Stimulated activated CD8-positive, alpha-beta memory T cell treated with anti-CD3 and anti-CD28 coated beads, Interleukin-2, amount 100 ng/mL, for 48 hours (primary cell): ENCODE measurements around the gene FNTB.
"Not testable (repeated sequence)": the region's sequence is repeated elsewhere in the genome, so short reads cannot be mapped to it uniquely, and the experiment has no call there.

Experiments used
- DNase-seq, 2 donors: peaks; one replicate each; pipeline ENCODE4 v3.0.0-alpha.2; 2020; ENCODE audit warnings: low read depth in 2 of 2

FNTB gene

DNA sequence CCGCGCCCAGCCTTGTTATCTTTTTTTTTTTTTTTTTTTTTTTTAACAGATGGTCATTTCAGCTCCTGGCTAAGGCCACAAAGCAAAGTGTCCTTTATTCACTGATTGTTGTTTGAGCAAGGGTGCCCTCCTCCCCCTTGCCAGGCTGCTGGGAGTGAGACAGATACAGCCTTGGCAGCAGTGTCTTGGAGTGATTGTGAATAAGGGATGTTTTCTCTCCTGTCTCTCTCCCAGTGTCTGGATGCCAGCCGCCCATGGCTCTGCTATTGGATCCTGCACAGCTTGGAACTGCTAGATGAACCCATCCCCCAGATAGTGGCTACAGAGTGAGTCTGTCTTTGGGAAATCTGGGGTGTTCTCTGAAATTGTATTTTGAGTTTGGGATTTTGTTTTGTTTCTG is 28.7 kb downstream of the FNTB start:
- no peak for DNase-seq

DNA sequence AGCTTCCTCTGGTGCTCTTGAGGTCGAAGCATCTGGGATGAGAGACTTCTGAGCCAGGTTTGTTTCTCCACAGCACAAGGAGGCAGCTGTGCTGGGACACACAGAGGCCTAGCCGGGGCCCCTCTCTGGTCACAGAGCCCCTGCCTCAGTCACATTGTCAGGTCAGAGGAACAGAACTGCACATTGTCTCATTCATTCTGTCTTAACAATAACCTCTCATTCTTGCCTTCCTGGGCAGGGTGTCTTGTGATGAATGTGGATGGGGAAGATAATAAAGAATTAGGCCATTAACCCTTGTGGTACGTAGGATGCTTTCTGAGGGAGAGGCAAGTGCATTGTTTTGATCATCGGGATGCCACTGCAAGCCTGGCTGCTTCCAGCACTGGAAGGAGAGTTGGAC is 29.8 kb downstream of the FNTB start:
- DNase-seq: no peak

DNA sequence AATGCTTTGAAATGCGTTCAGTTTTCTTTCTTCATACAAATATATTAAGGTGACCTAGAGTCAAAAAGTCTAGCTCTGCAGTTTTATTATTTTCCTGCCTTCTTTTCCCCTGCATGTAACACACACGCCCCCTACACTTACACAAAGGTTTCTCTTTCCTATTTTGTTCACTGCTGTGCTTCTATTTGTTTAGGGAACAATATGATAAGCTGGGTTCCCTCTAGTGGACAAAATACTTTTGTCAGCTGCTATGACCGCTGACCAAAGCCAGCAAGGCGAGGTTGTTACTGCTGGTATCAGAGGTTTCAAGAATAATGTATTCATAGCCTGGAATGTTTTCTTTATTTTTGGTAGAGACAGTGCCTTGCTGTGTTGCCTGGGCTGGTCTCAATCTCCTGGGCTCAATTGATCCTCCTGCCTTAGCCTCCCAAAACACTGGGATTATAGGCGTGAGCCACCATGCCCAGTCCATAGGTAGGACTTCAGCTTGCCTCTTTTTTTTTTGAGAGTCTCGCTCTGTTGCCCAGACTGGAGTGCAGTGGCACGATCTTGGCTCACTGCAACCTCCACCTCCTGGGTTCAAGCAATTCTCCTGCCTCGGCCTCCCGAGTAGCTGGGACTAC is 33.4 kb downstream of the FNTB start:
- no peak for DNase-seq

DNA sequence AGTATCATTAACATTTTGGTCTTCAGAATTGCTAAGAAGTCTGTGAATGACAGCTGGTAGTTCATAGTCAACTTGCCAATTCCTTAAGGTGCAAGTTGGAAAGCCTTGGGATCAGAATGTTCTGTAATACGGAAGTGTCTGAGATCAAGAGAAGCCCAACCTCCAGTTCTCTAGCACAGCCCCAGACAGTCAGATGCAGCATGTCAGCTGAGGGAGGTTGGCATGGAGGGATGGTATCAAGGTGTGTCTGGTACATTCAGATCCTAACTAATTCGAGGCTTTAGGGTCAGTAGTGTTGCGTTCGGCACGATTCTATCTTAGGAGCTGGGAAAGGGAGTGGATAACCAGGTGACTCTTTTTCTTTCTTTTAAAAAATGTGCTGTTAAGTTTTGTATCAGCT is 38.3 kb downstream of the FNTB start:
- DNase-seq: no peak

DNA sequence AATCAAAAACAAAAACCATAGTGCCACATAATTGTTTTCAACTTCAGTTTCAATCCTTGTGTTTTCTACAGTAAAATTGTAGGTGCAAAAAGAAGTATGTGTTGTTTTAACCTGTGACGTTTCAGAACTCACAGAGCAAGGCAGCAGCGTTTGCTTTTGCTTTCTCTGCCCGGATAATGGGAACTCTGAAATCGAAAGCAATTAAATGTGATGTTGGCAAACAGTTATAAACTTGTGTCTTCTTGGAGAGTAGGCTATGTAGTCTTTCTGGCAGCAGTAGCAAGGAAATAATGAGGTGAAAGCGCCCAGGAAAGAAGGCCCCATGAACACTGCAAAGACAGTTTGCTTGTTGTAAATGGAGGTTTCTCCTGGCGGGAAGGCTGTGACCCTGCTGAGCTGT is 39.1 kb downstream of the FNTB start:
- no peak for DNase-seq

DNA sequence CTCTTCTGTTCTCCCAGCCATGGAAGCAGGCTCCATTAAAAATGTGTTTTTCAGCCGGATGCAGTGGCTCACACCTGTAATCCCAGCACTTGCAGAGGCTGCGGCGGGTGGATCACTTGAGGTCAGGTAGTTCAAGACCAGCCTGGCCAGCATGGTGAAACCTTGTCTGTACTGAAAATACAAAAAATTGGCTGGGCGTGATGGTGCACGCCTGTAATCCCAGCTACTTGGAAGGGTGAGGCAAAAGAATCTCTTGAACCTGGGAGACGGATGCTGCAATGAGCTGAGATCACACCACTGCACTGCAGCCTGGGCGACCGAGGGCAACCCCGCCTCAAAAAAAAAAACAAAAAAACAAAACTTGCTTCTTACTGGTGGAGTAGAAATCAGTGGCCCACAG is 39.8 kb downstream of the FNTB start:
- DNase-seq: no peak

DNA sequence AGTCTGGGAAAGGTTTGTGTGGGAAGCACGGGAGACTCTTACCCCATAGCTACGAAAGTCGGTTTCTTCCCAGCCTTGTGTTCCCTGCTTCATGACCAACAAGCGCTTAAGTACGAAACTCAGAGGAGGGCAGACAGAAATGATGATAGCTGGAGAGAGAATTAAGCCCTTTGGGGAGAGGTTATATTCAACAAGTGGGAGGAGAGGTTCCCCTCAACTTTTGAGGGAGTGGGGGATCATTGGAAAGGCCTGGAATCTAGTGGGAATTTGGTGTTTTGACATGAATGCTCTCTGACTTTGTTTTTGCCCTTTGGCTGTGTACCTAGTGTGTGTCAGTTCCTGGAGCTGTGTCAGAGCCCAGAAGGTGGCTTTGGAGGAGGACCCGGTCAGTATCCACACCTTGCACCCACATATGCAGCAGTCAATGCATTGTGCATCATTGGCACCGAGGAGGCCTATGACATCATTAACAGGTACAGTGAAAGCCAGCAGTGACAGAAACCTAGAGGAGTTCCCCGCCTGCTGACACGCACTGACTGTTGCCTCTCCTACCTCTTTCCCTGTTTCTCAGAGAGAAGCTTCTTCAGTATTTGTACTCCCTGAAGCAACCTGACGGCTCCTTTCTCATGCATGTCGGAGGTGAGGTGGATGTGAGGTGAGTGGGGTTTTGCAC is 40.6 kb downstream of the FNTB start:
- DNase-seq: no peak

DNA sequence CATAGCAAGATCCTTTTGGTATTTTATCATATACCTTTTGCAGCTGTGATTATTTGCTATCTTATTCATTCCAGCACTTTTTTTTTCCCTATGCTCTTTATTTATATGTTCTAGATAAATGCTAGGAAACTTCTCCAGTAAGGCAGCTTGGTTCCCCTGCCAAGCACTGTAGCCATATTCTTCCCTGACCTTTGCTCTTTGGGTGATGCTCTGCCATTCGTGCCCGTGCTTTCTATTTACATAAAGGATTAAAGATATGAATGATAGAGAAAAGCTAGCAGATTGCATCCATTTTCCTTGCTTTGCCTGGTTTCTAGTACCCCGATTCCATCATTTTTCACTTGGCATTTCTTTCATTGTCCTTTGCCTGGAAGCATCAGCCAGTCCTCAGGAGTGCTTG is 42.2 kb downstream of the FNTB start:
- no peak for DNase-seq

DNA sequence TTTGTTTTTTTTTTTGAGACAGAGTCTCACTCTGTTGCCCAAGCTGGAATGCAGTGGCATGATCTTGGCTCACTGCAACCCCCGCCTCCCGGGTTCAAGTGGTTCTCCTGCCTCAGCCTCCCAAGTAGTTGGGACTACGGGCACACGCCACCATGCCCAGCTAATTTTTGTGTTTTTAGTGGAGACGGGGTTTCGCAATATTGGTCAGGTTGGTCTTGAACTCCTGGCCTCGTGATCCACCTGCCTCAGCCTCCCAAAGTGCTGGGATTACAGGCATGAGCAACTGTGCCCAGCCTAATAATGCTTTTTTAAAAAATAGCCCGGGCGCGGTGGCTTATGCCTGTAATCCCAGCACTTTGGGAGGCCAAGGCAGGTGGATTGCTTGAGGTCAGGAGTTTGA is 44.6 kb downstream of the FNTB start:
- not testable (repeated sequence) for DNase-seq

DNA sequence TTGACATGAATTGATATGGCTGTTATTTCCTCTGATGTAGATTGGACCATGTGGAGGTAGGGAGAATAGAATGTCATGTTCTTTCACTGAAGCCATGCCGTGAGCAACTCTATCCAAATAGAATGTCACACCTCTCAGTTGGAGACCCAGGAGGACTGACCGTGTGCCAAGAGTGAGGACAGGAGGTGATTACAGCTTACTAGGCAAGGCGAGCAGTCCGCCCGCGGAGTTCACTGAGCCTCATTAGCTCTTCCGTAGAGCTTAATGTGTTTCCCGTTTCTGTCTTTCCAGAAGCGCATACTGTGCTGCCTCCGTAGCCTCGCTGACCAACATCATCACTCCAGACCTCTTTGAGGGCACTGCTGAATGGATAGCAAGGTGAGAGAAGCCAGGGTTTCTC is 45.6 kb downstream of the FNTB start:
- DNase-seq: no peak

DNA sequence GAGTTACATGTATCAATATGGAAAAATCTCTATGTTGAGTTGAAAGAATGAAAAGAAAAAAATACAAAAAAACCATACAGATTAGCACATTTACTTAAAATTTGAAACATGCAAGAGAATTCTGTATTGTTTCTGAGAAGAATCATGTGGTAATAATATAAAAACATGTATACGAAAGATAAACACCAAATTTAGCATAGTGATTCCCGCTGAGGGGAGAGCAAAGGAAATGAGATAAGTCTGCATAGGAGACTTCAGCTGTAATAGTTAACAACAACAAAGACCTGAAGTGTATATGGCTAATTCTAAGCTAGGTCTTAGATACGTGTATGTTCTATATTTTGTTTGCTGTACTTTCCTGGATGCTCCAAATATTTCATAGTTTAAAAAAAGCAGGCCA is 46.5 kb downstream of the FNTB start:
- DNase-seq: no peak

DNA sequence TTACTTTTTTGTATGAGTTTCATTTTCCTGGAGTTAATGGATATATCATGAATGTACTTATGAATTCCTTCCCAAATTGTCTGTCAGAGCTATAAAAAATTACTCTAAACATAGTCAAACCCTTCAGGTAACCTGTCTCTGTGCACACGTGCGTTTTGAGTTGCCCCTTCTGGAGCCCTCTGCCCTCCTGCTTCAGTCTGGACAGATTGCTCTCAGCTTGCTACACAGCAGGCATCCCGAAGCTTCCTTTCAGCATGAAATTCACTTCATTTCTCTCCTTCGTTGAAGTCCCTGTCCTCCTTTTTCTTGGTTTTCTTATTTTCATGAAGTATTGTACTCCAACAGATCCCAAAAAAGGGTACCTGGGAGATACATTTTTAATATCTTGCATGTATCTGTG is 47.3 kb downstream of the FNTB start:
- no peak for DNase-seq

DNA sequence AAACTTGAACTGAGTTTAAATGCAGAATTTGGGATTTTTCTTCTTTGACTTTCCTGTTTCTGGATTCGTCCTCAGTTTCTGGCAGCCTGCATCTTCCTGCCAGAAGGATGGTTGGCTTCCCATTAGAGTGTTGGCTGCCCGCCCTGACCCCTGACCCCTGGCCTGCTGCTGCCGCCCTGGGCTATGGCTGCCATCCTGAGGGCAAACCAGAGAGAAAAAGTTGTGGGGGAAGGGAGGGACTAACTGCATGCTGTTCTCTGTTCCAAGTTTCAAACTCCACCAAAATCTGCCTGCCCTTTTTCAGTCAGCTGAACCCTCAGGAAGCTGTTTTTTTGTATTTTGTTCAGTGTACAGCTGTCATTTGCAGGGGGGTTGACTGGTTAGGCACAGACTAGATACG is 48.4 kb downstream of the FNTB start:
- no peak for DNase-seq

DNA sequence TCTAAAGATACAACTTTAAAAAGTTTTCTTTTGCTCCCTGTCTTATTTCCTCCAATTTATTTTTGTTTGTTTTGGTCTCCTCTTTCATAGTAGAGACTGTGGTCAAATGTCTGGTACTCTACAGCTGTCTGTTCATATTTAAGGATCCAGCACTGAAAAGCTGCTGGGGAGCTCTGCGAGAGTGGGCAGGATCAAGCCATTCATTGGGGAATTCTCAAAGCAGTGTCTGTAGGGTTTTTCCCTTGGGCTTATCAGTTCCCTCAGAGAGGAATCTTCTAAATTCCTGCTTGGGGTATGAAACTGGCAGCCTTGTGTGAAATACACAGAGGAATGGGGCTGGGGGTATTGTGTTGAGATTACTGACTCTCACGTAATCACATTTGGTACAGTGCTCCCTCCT is 52.3 kb downstream of the FNTB start:
- DNase-seq: no peak

DNA sequence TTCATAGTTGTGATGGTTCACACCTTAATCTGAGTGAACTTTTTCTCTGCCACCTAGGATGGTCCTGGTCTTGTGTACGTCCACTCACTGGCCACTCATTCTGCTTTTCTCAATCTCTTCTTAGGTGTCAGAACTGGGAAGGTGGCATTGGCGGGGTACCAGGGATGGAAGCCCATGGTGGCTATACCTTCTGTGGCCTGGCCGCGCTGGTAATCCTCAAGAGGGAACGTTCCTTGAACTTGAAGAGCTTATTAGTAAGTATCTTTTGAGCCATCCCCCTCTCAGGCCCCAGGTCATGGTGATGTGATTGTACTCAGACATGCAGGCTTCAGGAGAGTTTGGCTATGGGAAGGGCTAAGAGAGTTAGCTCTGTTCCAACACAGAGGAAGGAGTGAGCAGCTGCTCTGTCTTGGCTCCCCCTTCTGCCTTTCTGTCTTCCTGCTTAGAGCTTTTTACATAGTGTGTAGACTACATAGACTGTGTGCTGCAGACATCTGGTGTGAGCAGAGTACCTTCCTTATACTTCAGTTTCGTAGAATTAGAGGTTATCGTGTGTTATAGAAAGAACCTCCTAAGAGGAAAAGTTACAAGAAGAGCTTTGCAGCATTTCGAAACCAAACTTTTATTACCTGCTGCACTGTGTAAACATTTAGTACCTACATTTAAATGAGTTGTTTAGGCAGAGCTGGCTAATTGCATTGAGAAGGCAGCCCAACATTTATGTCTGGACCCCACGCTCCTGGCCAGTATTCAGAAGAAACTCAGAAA is 54.2 kb downstream of the FNTB start:
- no peak for DNase-seq

DNA sequence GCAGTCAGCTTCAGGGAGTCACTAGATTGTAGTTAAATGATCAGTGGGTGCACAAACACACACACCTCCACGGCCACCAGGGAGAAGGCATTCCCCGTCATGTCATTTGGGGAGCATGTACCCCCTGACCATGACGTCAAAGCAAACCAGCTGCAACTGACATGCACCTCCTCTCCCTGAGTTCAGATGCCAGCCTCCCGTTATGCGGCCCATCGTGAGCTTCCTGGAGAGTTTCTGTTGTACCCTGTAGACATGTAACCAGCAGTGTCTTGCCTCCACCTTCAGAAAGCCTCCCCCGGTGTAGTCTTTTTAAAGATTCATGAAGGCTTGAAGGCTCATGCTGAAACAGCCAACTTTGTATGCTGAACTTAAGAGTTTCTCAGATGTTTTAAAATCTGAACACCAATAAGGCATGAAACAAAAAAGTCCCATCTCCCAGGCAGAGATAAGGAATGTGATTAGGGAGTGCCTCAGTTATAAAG is 54.8 kb downstream of the FNTB start:
- no peak for DNase-seq

DNA sequence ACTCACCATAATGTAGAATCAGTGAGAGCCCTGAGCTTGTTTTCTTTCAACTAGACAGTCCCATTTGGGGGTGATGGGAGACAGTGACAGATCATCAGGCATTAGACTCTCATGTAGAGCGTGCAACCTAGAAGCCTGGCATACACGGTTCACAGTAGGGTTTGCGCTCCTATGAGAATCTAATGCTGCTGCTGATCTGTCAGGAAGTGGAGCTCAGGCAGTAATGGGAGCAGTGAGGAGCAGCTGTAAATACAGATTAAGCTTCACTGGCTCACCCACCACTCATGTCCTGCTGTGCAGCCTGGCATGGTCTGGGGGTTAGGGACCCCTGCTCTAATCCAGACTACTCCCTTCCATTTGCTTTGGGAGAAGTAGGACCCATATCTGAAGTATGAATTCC is 55.6 kb downstream of the FNTB start:
- no peak for DNase-seq

DNA sequence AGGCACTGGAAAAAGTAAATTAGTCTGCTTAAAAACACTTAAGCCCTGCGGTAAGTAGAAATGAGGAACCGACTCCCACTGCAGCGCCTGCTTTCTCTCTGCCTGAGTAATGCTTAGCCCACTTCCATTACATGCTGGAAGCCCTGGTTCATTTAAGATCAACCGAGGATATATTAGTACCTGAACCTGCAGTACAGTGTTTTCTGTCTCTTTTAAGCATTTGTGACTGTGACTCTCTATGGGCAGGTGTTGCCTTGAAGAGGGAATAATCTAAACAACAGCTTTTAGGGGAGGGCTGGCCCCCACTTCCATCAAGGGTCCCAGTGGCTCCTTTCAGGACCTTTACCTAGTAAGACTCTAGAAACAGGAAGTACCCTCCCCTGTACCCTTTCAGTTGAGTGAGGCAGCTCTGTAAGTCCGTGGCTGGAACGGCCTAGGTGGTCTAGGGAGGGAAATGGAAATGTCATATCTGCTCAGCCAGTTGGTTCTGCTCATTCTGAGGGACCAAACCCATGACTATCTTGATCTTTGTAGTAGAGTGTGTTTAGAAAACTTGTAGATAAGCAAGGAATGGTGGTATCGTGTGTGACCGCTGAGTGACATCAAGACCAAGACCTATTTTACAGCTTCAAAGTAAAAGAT is 56.2 kb downstream of the FNTB start:
- DNase-seq: no peak

DNA sequence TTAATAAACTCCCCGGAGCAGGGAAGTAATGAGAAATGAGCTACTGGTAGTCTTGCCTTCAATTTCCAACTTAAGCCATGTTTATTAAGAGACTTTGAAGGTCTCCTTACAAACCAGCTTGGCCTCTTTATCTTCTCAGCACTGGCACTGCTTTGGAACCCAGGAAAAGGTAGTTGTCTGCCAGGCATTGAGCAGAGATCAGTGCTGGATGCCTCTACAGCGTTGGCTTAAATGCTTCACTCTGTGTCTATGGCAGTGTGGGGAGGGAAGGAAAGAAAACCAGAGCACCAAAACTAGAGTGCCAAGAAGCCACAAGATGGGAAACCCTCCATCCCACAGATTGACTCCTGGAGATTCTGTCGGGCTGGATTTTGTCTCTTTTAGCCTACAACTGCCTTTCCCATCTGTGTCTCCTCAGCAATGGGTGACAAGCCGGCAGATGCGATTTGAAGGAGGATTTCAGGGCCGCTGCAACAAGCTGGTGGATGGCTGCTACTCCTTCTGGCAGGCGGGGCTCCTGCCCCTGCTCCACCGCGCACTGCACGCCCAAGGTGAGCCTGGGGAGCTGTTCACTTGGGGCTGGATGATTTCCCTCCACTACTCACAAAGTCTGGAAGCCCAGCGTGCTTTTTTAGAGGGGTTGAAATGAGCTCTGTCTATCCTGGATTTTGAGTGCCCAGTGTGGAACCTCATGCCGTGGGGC is 57.3 kb downstream of the FNTB start:
- no peak for DNase-seq

DNA sequence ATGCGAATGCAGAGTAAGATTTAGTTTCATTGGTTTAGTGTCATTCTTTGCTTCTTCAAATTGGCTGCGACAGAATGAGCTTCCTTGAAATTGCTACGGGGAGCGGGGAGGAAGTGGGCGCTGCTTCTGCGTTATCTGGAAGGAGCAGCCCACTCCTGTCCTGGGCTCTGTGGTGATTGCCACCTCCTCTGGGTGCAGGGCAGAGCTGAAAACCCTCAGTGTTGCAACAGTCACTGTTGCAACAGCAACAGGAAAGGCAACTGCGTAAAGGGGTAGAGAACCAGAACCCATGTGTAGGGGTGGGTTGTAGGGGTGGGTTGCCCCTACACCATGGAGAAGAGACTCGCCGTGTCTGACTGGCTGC is 57.9 kb downstream of the FNTB start:
- no peak for DNase-seq

DNA sequence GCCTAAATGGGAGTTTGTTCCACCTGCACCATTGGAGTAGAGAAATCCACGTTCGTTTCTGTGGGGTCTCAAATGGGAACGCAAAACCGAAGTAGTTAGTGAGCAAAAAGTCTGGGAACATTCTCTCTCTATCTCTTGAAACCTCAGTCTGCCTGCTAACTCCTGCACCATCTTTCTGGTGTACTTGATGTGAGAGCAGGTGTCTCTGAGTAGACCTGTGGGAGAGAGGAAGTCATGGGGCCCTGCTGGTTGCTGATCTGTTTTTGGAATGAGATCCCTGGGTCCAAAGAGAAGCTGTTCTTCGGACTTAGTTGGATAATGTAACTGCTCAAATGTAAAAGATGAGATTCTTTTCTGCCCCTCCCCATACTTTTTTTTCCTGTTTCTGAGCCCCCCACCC is 58.3 kb downstream of the FNTB start:
- no peak for DNase-seq

DNA sequence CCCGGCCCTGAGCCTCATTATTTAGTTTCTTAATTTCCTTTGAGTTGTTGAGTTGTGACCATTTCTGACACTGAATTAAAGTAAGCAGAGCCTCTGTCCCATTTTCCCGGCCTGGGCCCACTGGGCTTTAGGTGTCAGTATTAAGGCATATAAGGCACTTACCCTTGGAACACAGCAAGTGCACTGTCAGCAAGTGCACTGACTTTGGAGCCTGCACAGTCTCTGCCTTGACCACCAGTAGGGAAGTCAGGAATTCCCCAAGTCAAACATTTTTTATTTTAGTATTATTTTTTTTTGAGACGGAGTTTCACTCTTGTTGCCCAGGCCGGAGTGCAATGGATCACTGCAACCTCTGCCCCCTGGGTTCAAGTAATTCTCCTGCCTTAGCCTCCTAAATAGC is 59.0 kb downstream of the FNTB start:
- DNase-seq: no peak
